H1 (cell line): Measurements from ENCODE around the gene DNMT3B. TPM values are rescaled to one million over a fixed set of nuclear protein-coding genes. Genes with fewer than 3 reads are reported as not detected.

ENCODE experiments used
- CTCF ChIA-PET: fragments of 300-600 bp; sonication (Branson Sonifier 250); formaldehyde crosslinking; loops from one replicate; lab custom pipeline; 2021; ENCODE audit not compliant: partially characterized antibody; lab: Charles Lee
- POLR2A ChIA-PET: fragments of 300-600 bp; sonication (Branson Sonifier 250); formaldehyde crosslinking; loops from one replicate; lab custom pipeline; 2021; ENCODE audit warnings: inconsistent platforms; ENCODE audit not compliant: partially characterized antibody; lab: Charles Lee
- DNase-seq, 2 experiments: peaks; one replicate each; pipeline versions ENCODE4 v3.0.0 to v3.0.0-alpha.2; 2010 to 2022; ENCODE audit warnings: low spot score in 2 of 2, low read depth in 1 of 2, mixed read lengths in 1 of 2
- FAIRE-seq: peaks from 2 replicates; lab custom pipeline; 2011; peaks lifted over from hg19 to GRCh38; lab: Jason Lieb, UNC
- H2AFZ ChIP-seq: 2 replicates; pipeline ENCODE4 v1.8.1; 2012; ENCODE audit warnings: low read length, inconsistent platforms
- H2AK5ac ChIP-seq: 2 replicates; pipeline ENCODE4 v1.6.1; 2013; ENCODE audit warnings: low read depth, low read length
- H2BK120ac ChIP-seq: replicated peaks from 2 replicates; pipeline ENCODE3; 2013; ENCODE audit warnings: low read depth, low read length, inconsistent platforms
- H2BK12ac ChIP-seq: 2 replicates; pipeline ENCODE4 v1.6.1; 2013; ENCODE audit warnings: low read depth, low read length
- H2BK15ac ChIP-seq: 2 replicates; pipeline ENCODE4 v1.6.1; 2013; ENCODE audit warnings: low read length
- H2BK20ac ChIP-seq: 2 replicates; pipeline ENCODE4 v1.6.1; 2013; ENCODE audit warnings: low read length
- H2BK5ac ChIP-seq: 2 replicates; pipeline ENCODE4 v1.6.1; 2013; ENCODE audit warnings: low read depth, low read length
- H3K14ac ChIP-seq: 2 replicates; pipeline ENCODE4 v1.6.1; 2013; ENCODE audit warnings: inconsistent platforms; ENCODE audit not compliant: insufficient read length
- H3K18ac ChIP-seq: 2 replicates; pipeline ENCODE4 v1.6.1; 2013; ENCODE audit warnings: low read length; ENCODE audit errors: extremely low read depth
- H3K23ac ChIP-seq: 2 replicates; pipeline ENCODE4 v1.6.1; 2013; ENCODE audit warnings: inconsistent platforms; ENCODE audit not compliant: insufficient read length
- H3K23me2 ChIP-seq: 2 replicates; pipeline ENCODE4 v1.6.1; 2013; ENCODE audit warnings: low read depth, low read length
- H3K27ac ChIP-seq: 2 replicates; pipeline ENCODE4 v1.6.1; 2011; ENCODE audit warnings: low read depth, low read length, inconsistent platforms
- H3K27me3 ChIP-seq, 4 experiments: replicated peaks in 1 of 4; 1 replicate in 1 of 4; 2 replicates in 3 of 4; pipeline versions ENCODE4 v1.6.1 to v1.8.1; 2011 to 2013; ENCODE audit warnings: low read length in 3 of 4, mild to moderate bottlenecking in 3 of 4, inconsistent platforms in 2 of 4, mixed read lengths in 2 of 4, moderate library complexity in 1 of 4; ENCODE audit not compliant: control insufficient read depth in 3 of 4, insufficient read depth in 3 of 4; ENCODE audit errors: extremely low read depth in 1 of 4
- H3K36me3 ChIP-seq, 4 experiments: 2 replicates each; pipeline versions ENCODE4 v1.6.1 to v1.8.1; 2011 to 2013; ENCODE audit warnings: mild to moderate bottlenecking in 4 of 4, low read length in 3 of 4, moderate library complexity in 2 of 4, control low read depth in 1 of 4, inconsistent platforms in 1 of 4; ENCODE audit not compliant: insufficient read depth in 4 of 4, control insufficient read depth in 2 of 4
- H3K4ac ChIP-seq: replicated peaks from 2 replicates; pipeline ENCODE3; 2013; ENCODE audit warnings: low read length, low read depth, mixed read lengths, inconsistent platforms; ENCODE audit not compliant: insufficient read length
- H3K4me1 ChIP-seq, 4 experiments: replicated peaks in 1 of 4; 1 replicate in 1 of 4; 2 replicates in 3 of 4; pipeline versions ENCODE4 v1.6.1 to v1.8.1; 2011 to 2013; ENCODE audit warnings: low read length in 3 of 4, inconsistent platforms in 2 of 4, mixed read lengths in 1 of 4; ENCODE audit not compliant: insufficient read depth in 4 of 4, control insufficient read depth in 3 of 4
- H3K4me2 ChIP-seq, 2 experiments: 2 replicates each; pipeline versions ENCODE4 v1.6.1 to v1.8.1; 2011 to 2013; ENCODE audit warnings: low read depth in 2 of 2, low read length in 2 of 2, control low read depth in 1 of 2, inconsistent platforms in 1 of 2, mild to moderate bottlenecking in 1 of 2; ENCODE audit not compliant: insufficient read depth in 1 of 2
- H3K4me3 ChIP-seq, 4 experiments: fragments of 200-600, 300-600 bp in 1 of 4; sonication (generic), shearing (Covaris generic), sonication (Bioruptor Twin) in 1 of 4; 2 replicates each; pipeline versions ENCODE4 v1.5.1 to v1.8.1; 2011 to 2016; ENCODE audit warnings: low read length in 4 of 4, low read depth in 3 of 4, control low read depth in 2 of 4, inconsistent platforms in 2 of 4, mild to moderate bottlenecking in 2 of 4, mixed read lengths in 1 of 4, moderate library complexity in 1 of 4; ENCODE audit not compliant: insufficient read depth in 2 of 4; ENCODE audit errors: extremely low read depth in 1 of 4
- H3K56ac ChIP-seq: replicated peaks from 2 replicates; pipeline ENCODE3; 2013; ENCODE audit warnings: low read depth, mild to moderate bottlenecking, mixed read lengths, low read length, inconsistent platforms; ENCODE audit not compliant: insufficient read length
- H3K79me1 ChIP-seq: 2 replicates; pipeline ENCODE4 v1.6.1; 2013; ENCODE audit warnings: low read depth, low read length, control low read depth
- H3K79me2 ChIP-seq, 2 experiments: 2 replicates each; pipeline versions ENCODE4 v1.6.1 to v1.8.1; 2012 to 2013; ENCODE audit warnings: low read length in 2 of 2, mild to moderate bottlenecking in 2 of 2, inconsistent platforms in 1 of 2; ENCODE audit not compliant: insufficient read depth in 2 of 2, control insufficient read depth in 1 of 2
- H3K9ac ChIP-seq, 4 experiments: replicated peaks in 1 of 4; 1 replicate in 1 of 4; 2 replicates in 3 of 4; pipeline versions ENCODE4 v1.6.1 to v1.8.1; 2011 to 2013; ENCODE audit warnings: low read depth in 3 of 4, low read length in 3 of 4, control low read depth in 2 of 4, mild to moderate bottlenecking in 2 of 4, moderate library complexity in 2 of 4, inconsistent platforms in 1 of 4; ENCODE audit errors: extremely low read depth in 1 of 4
- H3K9me3 ChIP-seq, 2 experiments: 2 replicates each; pipeline versions ENCODE4 v1.6.1 to v1.8.1; 2012 to 2013; ENCODE audit warnings: mild to moderate bottlenecking in 2 of 2, moderate library complexity in 2 of 2, control low read depth in 1 of 2, inconsistent platforms in 1 of 2, low read depth in 1 of 2, low read length in 1 of 2, mixed read lengths in 1 of 2; ENCODE audit not compliant: insufficient read depth in 2 of 2
- H4K20me1 ChIP-seq, 2 experiments: replicated peaks in 1 of 2; 2 replicates each; pipeline versions ENCODE3 to v1.8.1; 2011 to 2013; ENCODE audit warnings: inconsistent platforms in 2 of 2, low read length in 2 of 2, mild to moderate bottlenecking in 1 of 2; ENCODE audit not compliant: insufficient read depth in 2 of 2, control insufficient read depth in 1 of 2
- H4K5ac ChIP-seq: 2 replicates; pipeline ENCODE4 v1.6.1; 2013; ENCODE audit warnings: low read length, low read depth, mixed read lengths, inconsistent platforms; ENCODE audit not compliant: insufficient read length
- H4K8ac ChIP-seq: 2 replicates; pipeline ENCODE4 v1.8.0; 2013; ENCODE audit warnings: mild to moderate bottlenecking, moderate library complexity, low read length, inconsistent platforms; ENCODE audit not compliant: insufficient read depth; ENCODE audit errors: extremely low read depth
- H4K91ac ChIP-seq: replicated peaks from 2 replicates; pipeline ENCODE3; 2013; ENCODE audit warnings: low read length, mixed read lengths, inconsistent platforms; ENCODE audit not compliant: insufficient read length
- CREB1 ChIP-seq: IDR thresholded peaks from 2 replicates; pipeline ENCODE4 v1.6.1; 2012; ENCODE audit warnings: inconsistent platforms
- GABPA ChIP-seq: IDR thresholded peaks from 2 replicates; pipeline ENCODE4 v1.6.1; 2011; ENCODE audit warnings: mild to moderate bottlenecking, low read length, moderate library complexity, borderline replicate concordance; ENCODE audit not compliant: insufficient read depth
- KDM4A ChIP-seq: IDR thresholded peaks from one replicate; pipeline ENCODE4 v1.7.1; 2012; ENCODE audit warnings: low read depth, mild to moderate bottlenecking, moderate library complexity, low read length, inconsistent platforms; ENCODE audit not compliant: severe bottlenecking
- KDM5A ChIP-seq: fragments of 200-600 bp; IDR thresholded peaks from 2 replicates; pipeline ENCODE4 v1.7.1; 2012; ENCODE audit warnings: mild to moderate bottlenecking, low read length, inconsistent platforms, mixed read lengths
- NANOG ChIP-seq: IDR thresholded peaks from 2 replicates; pipeline ENCODE4 v1.6.1; 2011; ENCODE audit warnings: low read length, low read depth, mild to moderate bottlenecking, inconsistent platforms; ENCODE audit not compliant: insufficient read depth, poor library complexity, severe bottlenecking
- RNF2 ChIP-seq: fragments of 200-900, 300-1000 bp; sonication (generic); IDR thresholded peaks from 2 replicates; pipeline ENCODE4 v1.7.1; 2016; ENCODE audit warnings: borderline replicate concordance, low read depth, mild to moderate bottlenecking, antibody characterized with exemption, low read length; ENCODE audit not compliant: poor library complexity, severe bottlenecking; ENCODE audit errors: missing control alignments
- TAF1 ChIP-seq: IDR thresholded peaks from 2 replicates; pipeline ENCODE4 v1.6.1; 2011; ENCODE audit warnings: mild to moderate bottlenecking, low read depth, low read length
- WGBS, 2 experiments: shearing (Covaris generic) in 1 of 2; methylation state at CpG; one replicate each; pipeline versions ENCODE4 v1.1.6 to v1.1.7; 2013 to 2015; ENCODE audit warnings: low lambda C conversion rate in 2 of 2, mixed read lengths in 2 of 2, inconsistent platforms in 1 of 2, low coverage in 1 of 2, missing lambda C conversion rate in 1 of 2; ENCODE audit not compliant: insufficient replicate concordance in 2 of 2, insufficient coverage in 1 of 2, insufficient read length in 1 of 2; ENCODE audit errors: extremely low coverage in 1 of 2, missing lambda C conversion rate in 1 of 2; 5-methylcytosine and 5-hydroxymethylcytosine counted together
- polyA plus RNA-seq, 7 experiments: library from polyadenylated mRNA; depleted of rRNA in 3 of 7; stranded (reverse) in 5 of 7; unstranded in 2 of 7; fragments of >200 nt in 5 of 7; fragments of 200-250 nt in 2 of 7; gene quantifications; 1 replicate in 5 of 7; 2 replicates in 1 of 7; 4 replicates in 1 of 7; pipeline versions ENCODE4 v1.2.1 to v1.2.3, GENCODE V29; 2011 to 2013; ENCODE audit warnings: missing spikeins in 2 of 7, mixed read lengths in 2 of 7
- total RNA-seq: library from RNA; stranded (reverse); fragmentation: NEBNext Ultra II Directional; extraction: Animal tissue kit (Norgen Biotek cat#: 25700); gene quantifications from 2 replicates; pipeline ENCODE4 v1.2.1, GENCODE V29; 2021
- TF ChIP-seq, protein P1 (sequence below): IDR thresholded peaks from 2 replicates; pipeline ENCODE4 v1.6.1; 2012; ENCODE audit warnings: inconsistent platforms
- TF ChIP-seq, protein P2 (sequence below): IDR thresholded peaks from 2 replicates; pipeline ENCODE4 v1.6.1; 2011; ENCODE audit warnings: low read length, improper control_type of control experiment

The DNMT3B gene
- total and polyA plus RNA-seq, 2 of the 8 experiments (the other 6 are each of a cell fraction or from before 2014, with no cell fraction given): 433 to 1,016 TPM

DNA sequence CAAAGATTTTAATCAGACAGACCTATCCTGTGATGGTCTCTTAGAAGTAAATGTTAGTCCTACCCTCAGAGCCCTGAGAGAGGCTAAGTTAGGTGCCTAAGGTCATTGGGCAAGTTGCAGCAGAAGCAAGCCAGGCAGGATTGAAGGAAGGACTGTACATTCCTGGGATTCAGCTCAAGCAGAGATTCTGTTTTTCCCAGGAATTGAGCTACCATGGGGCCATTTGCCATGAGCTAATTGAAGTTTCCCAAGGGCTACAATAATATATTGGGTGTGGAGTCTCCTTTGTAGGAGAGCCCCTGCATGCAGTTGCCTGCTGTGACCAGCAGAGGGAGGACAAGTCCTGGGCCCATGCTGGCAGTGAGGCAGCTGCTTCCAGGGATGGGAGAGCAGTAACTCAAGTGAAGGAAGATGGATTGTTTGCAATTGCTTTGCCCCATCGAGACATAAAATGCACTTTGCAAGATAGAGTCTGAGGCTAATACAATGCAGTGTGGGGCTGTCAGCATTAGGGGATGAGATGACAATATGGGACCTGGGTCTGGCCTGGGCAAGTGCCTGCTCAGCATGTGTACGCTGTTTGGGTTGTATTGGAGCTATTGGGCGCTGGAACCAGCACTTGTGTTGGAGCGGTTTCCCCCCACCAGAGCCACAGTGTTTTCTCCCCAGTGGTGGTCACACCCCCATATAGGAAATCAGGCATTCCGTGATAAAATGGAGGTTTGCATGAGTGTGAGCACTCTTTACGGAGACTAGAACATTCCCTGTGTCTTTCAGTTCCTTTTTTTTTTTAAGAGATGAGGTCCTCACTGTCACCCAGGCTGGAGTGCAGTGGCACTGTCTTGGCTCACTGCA is 27.9 kb downstream of the DNMT3B start:
- Histone ChIP-seq H3K18ac (no peak overlapping the region), H2BK120ac (no peak overlapping the region), H3K9me3 (no peaks in the 10 kb centered on the region), H3K79me1 (no peaks in the 10 kb centered on the region), H4K20me1 (peaks cover 30 to 38% of the 10 kb centered on the region in 2 experiments), H2AFZ (no peak overlapping the region), H4K8ac (no peak overlapping the region), H3K56ac (no peak overlapping the region), H2BK12ac (no peak overlapping the region), H2AK5ac (no peak overlapping the region), H3K4me1 (peaks cover 0 to 9% (median 2%) of the 10 kb centered on the region in 4 experiments; a peak in 4 of 7 replicates), H2BK5ac (no peak overlapping the region), H3K79me2 (peaks cover 0 to 73% of the 10 kb centered on the region in 2 experiments; a peak in 2 of 4 replicates), H4K5ac (no peak overlapping the region), H3K14ac (no peak overlapping the region), H3K4me2 (no peak overlapping the region), H4K91ac (no peak overlapping the region), H2BK15ac (no peak overlapping the region), H3K4me3 (no peak overlapping the region), H3K36me3 (peaks cover 78 to 97% (median 90%) of the 10 kb centered on the region in 4 experiments), H3K23me2 (no peaks in the 10 kb centered on the region), H3K27me3 (no peaks in the 10 kb centered on the region), H3K9ac (no peak overlapping the region), H3K23ac (no peak overlapping the region), H3K4ac (no peak overlapping the region), H3K27ac (no peak overlapping the region), H2BK20ac (no peak overlapping the region)
- POLR2A ChIA-PET: interaction anchor here (0.8 to 5.2 kb wide), 12 partner anchors 10 to 125 kb away, joined by 3 to 51 read pairs (median 6); no protein-coding TSS in a partner anchor
- WGBS, 2 experiments: 81% methylated on average over 6 of the region's 6 CpGs; no CpG with 5 or more reads in 1 of the 2 experiments
- FAIRE-seq (peak; percentile 50), DNase-seq (peak in 1 of 2 experiments; percentile 78)
- CTCF ChIA-PET: interaction anchor here (0.7 to 6.0 kb wide), 29 partner anchors 9 to 300 kb away, joined by 3 to 88 read pairs (median 5); partner anchors contain the start of gene C20orf203
- no peak for TF ChIP-seq TAF1
- no peak for TF ChIP-seq GABPA
- TF ChIP-seq, protein P1, sequence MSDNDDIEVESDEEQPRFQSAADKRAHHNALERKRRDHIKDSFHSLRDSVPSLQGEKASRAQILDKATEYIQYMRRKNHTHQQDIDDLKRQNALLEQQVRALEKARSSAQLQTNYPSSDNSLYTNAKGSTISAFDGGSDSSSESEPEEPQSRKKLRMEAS: no peak
- no peak for TF ChIP-seq RNF2
- TF ChIP-seq, protein P2, sequence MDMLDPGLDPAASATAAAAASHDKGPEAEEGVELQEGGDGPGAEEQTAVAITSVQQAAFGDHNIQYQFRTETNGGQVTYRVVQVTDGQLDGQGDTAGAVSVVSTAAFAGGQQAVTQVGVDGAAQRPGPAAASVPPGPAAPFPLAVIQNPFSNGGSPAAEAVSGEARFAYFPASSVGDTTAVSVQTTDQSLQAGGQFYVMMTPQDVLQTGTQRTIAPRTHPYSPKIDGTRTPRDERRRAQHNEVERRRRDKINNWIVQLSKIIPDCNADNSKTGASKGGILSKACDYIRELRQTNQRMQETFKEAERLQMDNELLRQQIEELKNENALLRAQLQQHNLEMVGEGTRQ: no peak
- TF ChIP-seq KDM5A: no peak
- TF ChIP-seq CREB1: no peak
- no peak for TF ChIP-seq KDM4A
- no peak for TF ChIP-seq NANOG
